Kidney tubule cell (primary cell): Measurements from ENCODE around the gene SCGB1D2.
"Not testable (repeated sequence)": the region's sequence is repeated elsewhere in the genome, so short reads cannot be mapped to it uniquely, and the experiment has no call there.

Source experiments
- DNase-seq: peaks from one replicate; pipeline ENCODE4 v3.0.0-alpha.2; 2018; ENCODE audit warnings: low spot score

Gene SCGB1D2

GRCh38 chr11:62242021-62242420, at the start of gene SCGB1D2:
SCGB1D2 (plus strand) TSS chr11:62242239; CDS start chr11:62242308, 69 bp downstream.
- DNase-seq, result peak; percentile 77

- no peak for DNase-seq
Measured at GRCh38 chr11:62193952-62194351, 48.1 kb upstream of the SCGB1D2 start.

GRCh38 chr11:62195010-62195409, 47.0 kb upstream of the SCGB1D2 start:
- not testable (repeated sequence) for DNase-seq

GRCh38 chr11:62195945-62196344, 46.1 kb upstream of the SCGB1D2 start:
- DNase-seq, result no peak

GRCh38 chr11:62197400-62197799, 44.6 kb upstream of the SCGB1D2 start:
- DNase-seq, result not testable (repeated sequence)

GRCh38 chr11:62201376-62201775, 40.7 kb upstream of the SCGB1D2 start:
- DNase-seq, result peak; percentile 67

GRCh38 chr11:62202910-62203309, 39.1 kb upstream of the SCGB1D2 start:
- DNase-seq, result no peak

GRCh38 chr11:62204430-62204829, 37.6 kb upstream of the SCGB1D2 start:
- no peak for DNase-seq

GRCh38 chr11:62205441-62205840, 36.6 kb upstream of the SCGB1D2 start:
- DNase-seq, result no peak

GRCh38 chr11:62206276-62207066, 35.6 kb upstream of the SCGB1D2 start:
- peak; percentile 86 for DNase-seq

- DNase-seq, result peak; percentile 9
Measured at GRCh38 chr11:62208785-62209144, 33.3 kb upstream of the SCGB1D2 start.

GRCh38 chr11:62217191-62217748, 24.8 kb upstream of the SCGB1D2 start:
- DNase-seq, result peak; percentile 36

- DNase-seq, result no peak
Measured at GRCh38 chr11:62221498-62221897, 20.5 kb upstream of the SCGB1D2 start.

- no peak for DNase-seq
Measured at GRCh38 chr11:62223095-62223494, 18.9 kb upstream of the SCGB1D2 start.

GRCh38 chr11:62233730-62234129, 8.3 kb upstream of the SCGB1D2 start:
- no peak for DNase-seq

GRCh38 chr11:62236187-62236586, 5.9 kb upstream of the SCGB1D2 start:
- no peak for DNase-seq

- DNase-seq, result no peak
Measured at GRCh38 chr11:62237499-62237898, 4.5 kb upstream of the SCGB1D2 start.

GRCh38 chr11:62238151-62238550, 3.9 kb upstream of the SCGB1D2 start:
- DNase-seq, result no peak

GRCh38 chr11:62241095-62241494, 944 bp upstream of the SCGB1D2 start:
- no peak for DNase-seq

GRCh38 chr11:62245271-62245753, 3.3 kb downstream of the SCGB1D2 start:
- peak; percentile 54 for DNase-seq

GRCh38 chr11:62251698-62252097, 9.7 kb downstream of the SCGB1D2 start:
- no peak for DNase-seq

- DNase-seq, result no peak
Measured at GRCh38 chr11:62253999-62254542, 12.0 kb downstream of the SCGB1D2 start.

GRCh38 chr11:62256281-62256680, 14.2 kb downstream of the SCGB1D2 start:
- peak; percentile 14 for DNase-seq
